Right atrium auricular region (tissue), 2 donors: ENCODE results near the gene NKX1-2. TPM values are rescaled to one million over a fixed set of nuclear protein-coding genes. Genes with fewer than 3 reads are reported as not detected.

Experiments used
- DNase-seq: peaks from one replicate; pipeline ENCODE4 v3.0.0-alpha.2; 2019; ENCODE audit warnings: low spot score
- H3K27ac ChIP-seq, 2 donors: fragments of 200-600 bp; sonication (generic); 1 replicate in 1 of 2; 2 replicates in 1 of 2; pipeline ENCODE4 v1.5.1; 2016 to 2019
- H3K27me3 ChIP-seq, 2 donors: fragments of 200-600 bp; sonication (generic); one replicate each; pipeline versions ENCODE4 v1.5.1 to v1.6.0; 2017 to 2019
- H3K36me3 ChIP-seq: fragments of 200-600 bp; sonication (generic); one replicate; pipeline ENCODE4 v1.5.1; 2016
- H3K4me1 ChIP-seq, 2 donors: fragments of 200-600 bp; sonication (generic); one replicate each; pipeline versions ENCODE4 v1.5.1 to v1.6.0; 2017 to 2019
- H3K4me3 ChIP-seq, 2 donors: fragments of 200-600 bp; sonication (generic); 1 replicate in 1 of 2; 2 replicates in 1 of 2; pipeline ENCODE4 v1.5.1; 2017 to 2019; ENCODE audit warnings: mild to moderate bottlenecking in 1 of 2, moderate library complexity in 1 of 2
- H3K9me3 ChIP-seq, 2 donors: fragments of 200-600 bp; sonication (generic); one replicate each; pipeline ENCODE4 v1.5.1; 2019
- total RNA-seq, 2 donors: library from RNA; depleted of rRNA; stranded (reverse); fragments of >200 nt; gene quantifications; one replicate each; pipeline ENCODE4 v1.1.0, GENCODE V29; 2016
- TF ChIP-seq, protein P1 (sequence below), 2 donors: fragments of 200-600 bp; sonication (generic); IDR thresholded peaks; one replicate each; pipeline ENCODE4 v1.5.1; 2019; ENCODE audit warnings: antibody characterized with exemption in 2 of 2

The NKX1-2 gene
- total RNA-seq, 2 donors from 2014 or later, result not detected

DNA sequence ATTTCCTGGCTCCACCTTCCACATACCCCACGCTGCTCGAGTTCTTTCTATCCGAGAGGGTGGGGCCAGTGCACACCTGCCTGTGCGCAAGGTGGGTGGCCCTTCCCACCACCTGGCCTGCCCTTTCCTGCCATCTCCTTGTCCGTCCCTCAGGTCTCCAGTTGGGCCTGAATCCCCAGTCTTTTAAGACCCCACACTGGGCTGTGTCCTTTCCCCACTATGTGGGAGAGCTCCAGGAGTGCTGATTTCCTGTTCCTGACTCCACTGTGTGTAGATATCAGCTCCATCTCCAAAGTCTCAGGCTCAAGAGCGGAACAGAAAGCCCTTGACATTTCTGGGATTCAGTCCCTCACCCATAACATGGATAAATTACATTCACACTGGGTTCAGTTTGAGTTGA, 31.9 kb upstream of the NKX1-2 start:
- no peak overlapping the region for H3K27ac ChIP-seq
- no peaks in the 10 kb centered on the region for H3K4me1 ChIP-seq
- no peaks in the 10 kb centered on the region for H3K27me3 ChIP-seq
- TF ChIP-seq, protein P1, sequence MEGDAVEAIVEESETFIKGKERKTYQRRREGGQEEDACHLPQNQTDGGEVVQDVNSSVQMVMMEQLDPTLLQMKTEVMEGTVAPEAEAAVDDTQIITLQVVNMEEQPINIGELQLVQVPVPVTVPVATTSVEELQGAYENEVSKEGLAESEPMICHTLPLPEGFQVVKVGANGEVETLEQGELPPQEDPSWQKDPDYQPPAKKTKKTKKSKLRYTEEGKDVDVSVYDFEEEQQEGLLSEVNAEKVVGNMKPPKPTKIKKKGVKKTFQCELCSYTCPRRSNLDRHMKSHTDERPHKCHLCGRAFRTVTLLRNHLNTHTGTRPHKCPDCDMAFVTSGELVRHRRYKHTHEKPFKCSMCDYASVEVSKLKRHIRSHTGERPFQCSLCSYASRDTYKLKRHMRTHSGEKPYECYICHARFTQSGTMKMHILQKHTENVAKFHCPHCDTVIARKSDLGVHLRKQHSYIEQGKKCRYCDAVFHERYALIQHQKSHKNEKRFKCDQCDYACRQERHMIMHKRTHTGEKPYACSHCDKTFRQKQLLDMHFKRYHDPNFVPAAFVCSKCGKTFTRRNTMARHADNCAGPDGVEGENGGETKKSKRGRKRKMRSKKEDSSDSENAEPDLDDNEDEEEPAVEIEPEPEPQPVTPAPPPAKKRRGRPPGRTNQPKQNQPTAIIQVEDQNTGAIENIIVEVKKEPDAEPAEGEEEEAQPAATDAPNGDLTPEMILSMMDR (IDR thresholded peaks at IDR 0.05), result no peak
- no peaks in the 10 kb centered on the region for H3K9me3 ChIP-seq
- no peak for DNase-seq
- no peak overlapping the region for H3K4me3 ChIP-seq
- no peaks in the 10 kb centered on the region for H3K36me3 ChIP-seq

DNA sequence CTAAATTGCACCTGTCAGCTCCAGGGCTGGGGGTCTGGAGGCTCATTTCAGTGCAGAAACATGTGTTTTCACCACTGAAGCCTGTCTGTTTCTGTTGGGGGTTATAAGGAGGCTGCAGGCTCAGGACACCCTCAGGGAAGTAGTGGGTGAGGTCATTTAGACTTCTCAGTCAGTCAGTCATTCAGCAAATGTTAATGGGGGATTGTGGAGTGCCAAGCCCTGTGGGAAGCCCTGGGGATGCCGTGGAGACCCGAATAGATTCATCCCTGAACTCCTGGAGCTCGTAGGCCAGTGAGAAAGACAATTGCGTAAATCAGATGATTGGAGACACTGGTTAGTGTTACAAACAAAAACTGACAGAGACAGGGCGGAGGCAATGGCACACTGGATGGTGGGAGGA, 31.0 kb upstream of the NKX1-2 start:
- Histone ChIP-seq H3K9me3 (no peaks in the 10 kb centered on the region), H3K36me3 (no peaks in the 10 kb centered on the region), H3K27me3 (no peaks in the 10 kb centered on the region), H3K4me3 (no peak overlapping the region), H3K4me1 (no peaks in the 10 kb centered on the region), H3K27ac (no peak overlapping the region)
- TF ChIP-seq, protein P1 (IDR thresholded peaks at IDR 0.05), result no peak
- DNase-seq, result no peak

DNA sequence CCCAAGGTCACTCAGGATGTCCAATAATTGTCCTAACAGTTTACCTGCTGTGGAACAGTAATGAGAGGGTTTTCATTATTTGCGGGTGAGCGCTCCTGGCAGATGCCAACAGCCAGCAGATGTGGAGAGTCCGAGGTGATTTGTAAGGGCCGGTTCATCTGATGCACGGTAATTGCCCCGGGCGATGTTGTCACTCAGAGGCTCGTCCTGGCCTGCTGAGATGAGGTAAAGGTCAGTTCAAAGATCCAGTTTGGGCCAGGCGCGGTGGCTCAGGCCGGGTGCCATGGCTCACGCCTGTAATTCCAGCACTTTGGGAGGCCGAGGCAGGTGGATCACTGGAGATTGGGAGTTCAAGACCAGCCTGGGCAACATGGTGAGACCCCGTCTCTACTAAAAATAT, 28.7 kb upstream of the NKX1-2 start:
- no peaks in the 10 kb centered on the region for H3K27me3 ChIP-seq
- no peak overlapping the region for H3K27ac ChIP-seq
- TF ChIP-seq, protein P1 (IDR thresholded peaks at IDR 0.05), result no peak
- DNase-seq, result no peak
- H3K36me3 ChIP-seq, result no peaks in the 10 kb centered on the region
- H3K9me3 ChIP-seq, result no peaks in the 10 kb centered on the region
- H3K4me1 ChIP-seq, result no peaks in the 10 kb centered on the region
- H3K4me3 ChIP-seq, result no peak overlapping the region

DNA sequence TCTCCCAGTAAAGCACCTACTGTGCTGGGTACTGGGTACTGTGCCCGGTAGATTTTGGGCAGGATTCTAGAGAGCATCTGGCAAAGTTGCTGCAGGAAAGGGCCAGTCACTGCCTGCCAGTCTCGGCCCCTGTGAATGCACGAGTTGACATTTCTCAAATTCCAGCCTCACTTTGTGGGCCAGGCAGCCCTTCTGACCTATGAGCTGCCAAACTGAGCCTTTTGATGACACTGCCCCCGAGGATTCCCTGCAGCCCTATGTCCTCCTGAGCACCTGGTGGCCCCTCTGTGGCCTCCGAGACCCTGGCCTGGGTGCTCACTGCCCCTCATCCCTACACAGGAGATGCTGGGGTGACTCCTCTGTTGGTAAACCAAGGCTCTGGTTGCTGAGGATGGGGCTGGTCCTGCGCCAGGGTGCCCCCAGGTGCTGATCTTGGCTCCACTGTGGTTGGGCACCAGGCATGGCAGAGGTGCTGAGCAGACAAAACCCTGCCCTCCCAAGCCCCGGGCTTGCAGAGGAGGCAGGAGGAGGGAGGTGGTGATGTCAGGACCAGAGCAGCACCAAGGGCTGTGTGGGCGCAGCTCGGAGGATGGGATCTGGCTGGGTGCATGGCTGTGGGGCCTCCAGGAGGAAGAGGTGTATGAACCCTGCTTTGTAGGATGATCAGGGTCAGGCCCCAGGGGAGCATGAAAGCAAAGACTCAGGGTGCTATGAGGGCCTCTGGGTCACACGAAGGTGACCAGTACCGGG, 28.0 kb upstream of the NKX1-2 start:
- no peaks in the 10 kb centered on the region for H3K9me3 ChIP-seq
- DNase-seq, result no peak
- TF ChIP-seq, protein P1 (IDR thresholded peaks at IDR 0.05), result no peak
- no peaks in the 10 kb centered on the region for H3K27me3 ChIP-seq
- no peaks in the 10 kb centered on the region for H3K4me1 ChIP-seq
- no peak overlapping the region for H3K4me3 ChIP-seq
- no peaks in the 10 kb centered on the region for H3K36me3 ChIP-seq
- H3K27ac ChIP-seq, result no peak overlapping the region

DNA sequence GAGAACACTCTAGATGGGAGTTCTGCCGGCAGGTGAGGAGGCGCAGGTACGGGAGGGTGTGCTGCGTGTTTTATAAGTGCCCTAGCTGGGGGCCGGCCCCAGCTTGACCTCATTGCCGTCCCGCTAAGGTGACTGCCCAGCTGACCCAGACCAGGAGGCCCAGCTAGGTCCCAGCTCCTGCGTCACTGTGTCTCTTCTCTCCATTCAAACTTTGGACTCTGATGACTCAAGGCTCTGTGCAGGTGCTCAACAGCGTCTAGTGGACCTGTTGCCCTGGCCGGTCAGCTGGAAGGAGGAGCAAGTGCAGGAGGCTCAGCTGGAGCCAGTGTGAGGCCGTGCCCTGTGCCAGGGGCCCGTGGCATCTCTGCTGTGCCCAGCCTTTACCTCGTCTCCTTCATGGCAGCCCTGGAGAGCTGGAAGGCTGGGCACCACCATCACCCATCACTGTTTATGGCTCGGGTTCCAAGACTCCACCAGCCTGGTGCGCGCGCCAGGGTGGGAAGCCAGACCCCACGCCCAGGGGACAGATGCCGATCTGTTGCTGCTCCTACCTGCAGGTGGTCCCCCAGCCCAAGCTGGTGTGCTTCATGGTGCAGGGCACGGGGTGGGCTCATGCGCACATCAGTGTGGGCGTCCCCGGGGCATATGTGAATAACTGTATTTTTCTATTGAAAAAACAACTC, 26.3 kb upstream of the NKX1-2 start:
- H3K4me1 ChIP-seq, result no peaks in the 10 kb centered on the region
- no peaks in the 10 kb centered on the region for H3K36me3 ChIP-seq
- TF ChIP-seq, protein P1 (IDR thresholded peaks at IDR 0.05), result no peak
- no peak overlapping the region for H3K4me3 ChIP-seq
- H3K9me3 ChIP-seq, result no peaks in the 10 kb centered on the region
- no peak overlapping the region for H3K27ac ChIP-seq
- no peaks in the 10 kb centered on the region for H3K27me3 ChIP-seq
- DNase-seq, result no peak
